Fibroblast of mammary gland (primary cell): ENCODE results near the gene MPP3.

ENCODE experiments used
- DNase-seq: peaks from one replicate; pipeline ENCODE4 v3.0.0-alpha.2; 2010; ENCODE audit warnings: low read depth
- H3K4me3 ChIP-seq: 2 replicates; pipeline ENCODE4 v1.5.1; 2011; ENCODE audit warnings: low read depth, mild to moderate bottlenecking, low read length, moderate library complexity; ENCODE audit not compliant: control insufficient read depth
- TF ChIP-seq, protein P1 (sequence below): conservative IDR thresholded peaks from 2 replicates; pipeline ENCODE4 v1.5.1; 2011; ENCODE audit warnings: low read depth, low read length, inconsistent platforms; ENCODE audit not compliant: control insufficient read depth, insufficient read depth

MPP3 gene

DNA sequence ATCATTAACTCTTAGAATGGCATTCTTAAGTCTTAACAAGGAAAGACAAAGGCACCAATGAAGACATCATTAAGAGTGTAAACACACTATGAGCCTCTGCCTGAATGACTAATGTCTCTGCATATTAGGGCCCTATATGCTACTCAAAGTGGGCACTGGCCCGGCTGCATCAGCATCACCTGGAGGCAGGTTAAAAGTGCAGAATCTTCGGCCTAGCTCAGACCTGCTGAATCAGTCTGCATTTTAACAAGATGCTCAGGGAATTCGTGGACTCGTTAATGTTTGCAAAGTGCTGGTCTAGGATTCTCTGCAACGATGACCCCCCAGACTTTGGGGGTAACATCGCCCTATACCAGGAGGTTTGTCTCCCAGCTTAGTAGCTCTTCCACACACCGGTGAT, 6.7 kb downstream of the MPP3 start:
- TF ChIP-seq, protein P1, sequence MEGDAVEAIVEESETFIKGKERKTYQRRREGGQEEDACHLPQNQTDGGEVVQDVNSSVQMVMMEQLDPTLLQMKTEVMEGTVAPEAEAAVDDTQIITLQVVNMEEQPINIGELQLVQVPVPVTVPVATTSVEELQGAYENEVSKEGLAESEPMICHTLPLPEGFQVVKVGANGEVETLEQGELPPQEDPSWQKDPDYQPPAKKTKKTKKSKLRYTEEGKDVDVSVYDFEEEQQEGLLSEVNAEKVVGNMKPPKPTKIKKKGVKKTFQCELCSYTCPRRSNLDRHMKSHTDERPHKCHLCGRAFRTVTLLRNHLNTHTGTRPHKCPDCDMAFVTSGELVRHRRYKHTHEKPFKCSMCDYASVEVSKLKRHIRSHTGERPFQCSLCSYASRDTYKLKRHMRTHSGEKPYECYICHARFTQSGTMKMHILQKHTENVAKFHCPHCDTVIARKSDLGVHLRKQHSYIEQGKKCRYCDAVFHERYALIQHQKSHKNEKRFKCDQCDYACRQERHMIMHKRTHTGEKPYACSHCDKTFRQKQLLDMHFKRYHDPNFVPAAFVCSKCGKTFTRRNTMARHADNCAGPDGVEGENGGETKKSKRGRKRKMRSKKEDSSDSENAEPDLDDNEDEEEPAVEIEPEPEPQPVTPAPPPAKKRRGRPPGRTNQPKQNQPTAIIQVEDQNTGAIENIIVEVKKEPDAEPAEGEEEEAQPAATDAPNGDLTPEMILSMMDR, result no peak
- H3K4me3 ChIP-seq, result no peak overlapping the region
- no peak for DNase-seq

DNA sequence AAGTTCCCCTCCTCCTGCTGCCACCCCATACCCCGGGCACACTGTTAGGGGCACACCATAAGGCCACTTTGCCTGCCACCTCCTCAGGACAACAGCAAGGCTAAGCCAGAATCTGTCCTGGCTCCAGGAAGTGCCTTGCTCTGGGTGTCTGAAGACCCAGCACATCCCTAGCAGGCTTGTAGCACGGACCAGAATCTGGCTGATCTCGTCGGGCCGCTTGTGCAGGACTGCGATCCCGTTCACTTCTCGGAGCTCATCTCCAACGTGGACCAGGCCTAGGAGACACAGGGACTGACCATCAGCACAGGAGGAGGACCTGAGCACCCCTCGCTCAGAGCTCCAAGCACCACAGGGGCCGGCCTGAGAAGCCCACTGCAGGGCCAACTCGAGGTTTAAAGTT, 7.4 kb downstream of the MPP3 start:
- H3K4me3 ChIP-seq, result no peak overlapping the region
- DNase-seq, result no peak
- TF ChIP-seq, protein P1, result no peak

DNA sequence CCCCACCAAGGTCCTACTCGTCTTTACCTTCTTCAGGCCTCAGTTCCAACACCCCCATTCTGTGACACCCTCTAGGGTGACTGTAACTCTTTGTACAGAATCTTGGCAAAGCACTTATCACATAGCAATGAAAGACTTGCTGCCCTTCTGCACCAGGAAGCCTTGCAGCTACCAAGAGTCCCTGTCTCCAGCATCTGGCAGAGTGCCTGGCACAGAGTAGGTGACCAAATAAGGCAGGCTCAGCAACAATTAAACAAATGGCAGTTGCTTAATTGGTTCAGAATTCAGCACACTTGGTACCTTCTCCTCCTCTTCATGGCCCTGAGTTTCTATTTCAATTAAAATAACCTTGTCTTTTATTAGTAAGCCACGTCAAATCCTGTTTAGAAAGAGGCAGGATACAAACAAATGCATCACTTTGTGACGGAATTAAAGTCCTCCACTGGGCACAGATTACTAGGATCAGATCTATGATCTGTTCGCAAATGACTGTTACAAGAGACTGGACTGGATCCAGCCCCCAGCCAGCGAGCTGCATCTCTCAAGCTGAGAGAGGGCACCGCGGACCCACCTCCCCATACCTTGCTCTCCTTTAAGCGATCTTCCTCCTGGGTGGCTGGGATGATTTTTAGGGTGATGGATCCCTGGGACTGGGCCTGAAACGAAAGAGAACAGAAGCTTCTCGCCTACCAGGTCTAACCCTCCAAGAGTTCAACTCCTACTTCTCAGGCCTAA, 9.4 kb downstream of the MPP3 start:
- no peak for DNase-seq
- TF ChIP-seq, protein P1, result no peak
- H3K4me3 ChIP-seq, result no peak overlapping the region

DNA sequence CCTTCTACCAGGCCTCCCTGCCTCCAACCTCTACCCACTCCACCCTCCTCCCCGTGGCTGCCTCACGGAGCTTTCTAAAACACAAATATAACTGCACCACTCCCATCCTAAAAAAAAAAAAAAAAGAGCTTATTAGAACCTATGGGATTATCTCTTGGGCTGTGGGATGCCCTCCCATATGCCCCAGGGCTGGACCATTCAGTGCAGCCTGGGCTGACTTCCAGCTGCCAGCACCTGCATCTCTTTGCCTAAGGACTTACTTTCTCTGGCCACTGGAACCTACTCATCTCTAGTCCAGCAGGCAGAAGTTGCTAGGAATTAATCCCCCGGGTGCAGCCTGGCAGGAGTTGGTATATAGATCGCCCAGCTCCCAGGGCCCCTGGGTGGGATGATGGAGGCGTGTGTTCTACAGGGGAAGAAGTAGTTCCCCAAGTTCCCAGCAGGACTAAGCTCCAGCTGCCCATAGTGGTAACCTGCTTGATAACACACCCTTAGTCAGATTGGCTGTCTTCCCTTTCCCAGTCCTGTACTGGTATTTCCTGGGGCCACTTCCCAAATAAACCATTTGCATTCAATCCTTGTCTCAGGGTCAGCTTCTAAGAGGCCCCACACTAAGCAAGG, 10.3 kb downstream of the MPP3 start:
- DNase-seq, result no peak
- H3K4me3 ChIP-seq, result no peak overlapping the region
- TF ChIP-seq, protein P1, result no peak

DNA sequence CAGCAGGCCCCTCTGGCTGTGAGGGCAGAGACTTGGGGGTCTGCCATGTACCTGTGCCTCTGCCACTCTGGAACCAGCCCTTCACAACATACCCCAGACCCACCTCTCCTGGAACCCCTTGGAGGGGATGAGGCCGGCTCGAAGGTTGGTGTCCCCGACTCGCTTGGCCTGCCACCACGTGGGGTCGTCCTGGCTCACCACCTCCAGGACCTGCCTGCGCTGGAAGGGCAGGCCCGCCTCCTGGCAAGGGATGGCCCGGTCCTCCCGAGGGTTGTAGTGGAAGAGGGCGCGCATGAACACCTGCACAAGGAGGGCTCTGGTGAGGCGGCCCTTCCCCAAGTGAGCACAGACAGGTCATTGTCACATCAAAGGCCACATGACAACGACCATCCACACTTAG, 12.2 kb downstream of the MPP3 start:
- no peak for DNase-seq
- TF ChIP-seq, protein P1, result no peak
- no peak overlapping the region for H3K4me3 ChIP-seq

DNA sequence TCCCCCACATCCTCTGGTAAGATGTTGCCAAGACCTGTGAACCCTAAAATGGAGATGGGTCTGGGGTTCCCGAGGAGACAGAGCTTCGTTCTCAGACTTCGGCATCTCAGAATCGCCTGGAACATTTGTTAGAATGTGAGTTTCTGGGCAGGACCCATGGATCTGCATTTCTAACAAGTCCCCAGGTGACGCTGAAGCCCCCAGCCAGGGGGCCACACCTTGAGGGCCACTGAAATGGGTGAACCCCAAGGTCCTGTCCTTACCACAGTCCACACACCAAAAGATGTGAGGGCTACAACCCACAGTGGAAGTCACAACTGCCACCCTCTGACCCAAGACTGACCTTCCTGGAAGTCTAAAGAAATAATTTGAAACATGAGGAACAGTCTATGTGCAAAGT, 14.0 kb downstream of the MPP3 start:
- no peak for DNase-seq
- H3K4me3 ChIP-seq, result no peak overlapping the region
- TF ChIP-seq, protein P1, result no peak
